ENCODE data around the gene TTLL11.

DNA sequence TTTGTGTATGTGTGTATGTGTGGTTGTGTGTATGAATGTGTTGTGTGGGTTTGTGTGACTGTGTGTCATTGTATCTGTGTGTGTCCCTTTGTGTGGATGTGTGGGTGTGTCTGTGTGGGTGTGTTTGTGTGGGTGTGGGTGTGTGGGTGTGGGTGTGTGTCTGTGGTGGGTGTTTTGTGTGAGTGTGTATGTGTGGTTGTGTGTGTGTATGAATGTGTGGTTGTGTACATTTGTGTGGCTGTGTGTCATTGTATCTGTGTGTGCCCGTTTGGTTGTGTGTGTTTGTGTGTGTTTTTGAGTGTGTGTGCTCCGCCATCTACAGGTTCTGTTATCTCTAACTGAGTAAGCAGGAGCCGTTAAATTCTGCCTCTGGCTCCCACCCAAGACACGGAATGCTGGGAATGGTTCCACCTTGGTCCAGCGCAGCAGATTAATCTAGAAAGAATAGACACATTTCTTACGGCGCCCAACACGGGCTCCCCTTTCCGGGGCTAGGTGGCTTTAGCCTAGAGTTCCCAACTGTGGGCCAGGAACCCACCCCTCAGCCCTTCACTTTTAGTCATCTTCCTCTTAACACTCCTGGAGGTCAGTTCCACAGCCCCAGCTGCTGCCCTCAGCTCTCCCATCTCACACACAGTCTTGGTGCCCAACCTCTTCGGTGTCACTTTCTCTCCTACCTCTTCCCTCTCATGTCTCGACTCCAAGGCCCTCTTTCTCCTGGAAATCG, 197.1 kb downstream of the TTLL11 start:
- TF ChIP-seq, protein P1, sequence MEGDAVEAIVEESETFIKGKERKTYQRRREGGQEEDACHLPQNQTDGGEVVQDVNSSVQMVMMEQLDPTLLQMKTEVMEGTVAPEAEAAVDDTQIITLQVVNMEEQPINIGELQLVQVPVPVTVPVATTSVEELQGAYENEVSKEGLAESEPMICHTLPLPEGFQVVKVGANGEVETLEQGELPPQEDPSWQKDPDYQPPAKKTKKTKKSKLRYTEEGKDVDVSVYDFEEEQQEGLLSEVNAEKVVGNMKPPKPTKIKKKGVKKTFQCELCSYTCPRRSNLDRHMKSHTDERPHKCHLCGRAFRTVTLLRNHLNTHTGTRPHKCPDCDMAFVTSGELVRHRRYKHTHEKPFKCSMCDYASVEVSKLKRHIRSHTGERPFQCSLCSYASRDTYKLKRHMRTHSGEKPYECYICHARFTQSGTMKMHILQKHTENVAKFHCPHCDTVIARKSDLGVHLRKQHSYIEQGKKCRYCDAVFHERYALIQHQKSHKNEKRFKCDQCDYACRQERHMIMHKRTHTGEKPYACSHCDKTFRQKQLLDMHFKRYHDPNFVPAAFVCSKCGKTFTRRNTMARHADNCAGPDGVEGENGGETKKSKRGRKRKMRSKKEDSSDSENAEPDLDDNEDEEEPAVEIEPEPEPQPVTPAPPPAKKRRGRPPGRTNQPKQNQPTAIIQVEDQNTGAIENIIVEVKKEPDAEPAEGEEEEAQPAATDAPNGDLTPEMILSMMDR (IDR thresholded peaks at IDR 0.05) = no peak
- TF ChIP-seq POLR2A (IDR thresholded peaks at IDR 0.05) = no peak
